ENCODE measurements around the gene TMEM89.

The TMEM89 gene, protein sequence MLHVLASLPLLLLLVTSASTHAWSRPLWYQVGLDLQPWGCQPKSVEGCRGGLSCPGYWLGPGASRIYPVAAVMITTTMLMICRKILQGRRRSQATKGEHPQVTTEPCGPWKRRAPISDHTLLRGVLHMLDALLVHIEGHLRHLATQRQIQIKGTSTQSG

DNA sequence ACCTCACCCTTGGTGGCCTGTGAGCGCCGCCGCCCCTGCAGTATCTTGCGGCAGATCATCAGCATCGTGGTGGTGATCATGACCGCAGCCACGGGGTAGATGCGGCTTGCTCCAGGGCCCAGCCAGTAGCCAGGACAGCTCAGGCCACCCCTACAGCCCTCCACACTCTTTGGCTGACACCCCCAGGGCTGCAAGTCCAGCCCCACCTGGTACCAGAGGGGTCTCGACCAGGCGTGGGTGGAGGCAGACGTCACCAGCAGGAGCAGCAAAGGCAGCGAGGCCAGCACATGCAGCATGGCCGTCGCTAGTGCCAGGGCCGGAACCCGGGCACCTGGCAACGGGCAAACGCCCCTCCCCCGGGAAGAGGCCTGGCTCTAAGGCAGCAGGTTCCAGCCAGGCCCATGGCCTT, at the start of gene TMEM89:
Gene TMEM89, minus strand, starts transcription at position 309 of the 409 bp plus-strand sequence. Its CDS starts 13 bp downstream, at position 296.
- no peak for DNase-seq

DNA sequence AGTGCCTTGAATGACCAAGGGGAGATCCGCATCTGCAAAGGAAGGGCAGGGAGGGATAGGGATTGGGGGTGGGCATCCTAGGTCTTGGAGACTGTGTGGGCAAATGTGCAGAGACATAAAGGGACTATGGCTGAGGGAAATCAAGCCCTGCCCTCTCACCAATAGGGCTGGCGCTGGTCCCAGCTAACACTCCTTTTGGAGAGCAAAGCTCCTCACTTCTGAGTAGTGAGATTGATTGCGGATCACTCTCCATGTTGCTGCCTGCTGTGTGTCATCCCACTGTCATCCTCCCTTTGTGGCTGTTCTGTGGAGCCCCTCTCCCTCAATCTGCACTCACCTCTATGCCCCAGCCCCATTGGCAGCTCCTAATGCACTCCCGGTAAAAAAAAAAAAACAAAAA, 43.4 kb upstream of the TMEM89 start:
- DNase-seq = no peak

DNA sequence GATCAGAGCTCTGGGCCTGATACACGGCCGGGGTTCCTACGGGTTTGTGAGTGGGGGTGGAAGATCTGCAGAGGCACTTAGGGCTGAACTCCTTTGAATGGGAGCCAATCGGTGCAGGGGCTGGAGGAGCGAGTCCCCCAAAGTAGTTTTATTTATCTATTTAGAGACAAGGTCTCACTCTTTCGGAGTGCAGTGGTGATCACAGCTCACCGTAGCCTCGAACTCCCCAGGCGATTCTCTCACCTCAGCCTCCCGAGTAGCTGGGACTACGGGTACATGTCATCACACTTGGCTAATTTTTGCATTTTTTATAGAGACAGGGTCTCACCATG, 42.7 kb upstream of the TMEM89 start:
- no peak for DNase-seq

DNA sequence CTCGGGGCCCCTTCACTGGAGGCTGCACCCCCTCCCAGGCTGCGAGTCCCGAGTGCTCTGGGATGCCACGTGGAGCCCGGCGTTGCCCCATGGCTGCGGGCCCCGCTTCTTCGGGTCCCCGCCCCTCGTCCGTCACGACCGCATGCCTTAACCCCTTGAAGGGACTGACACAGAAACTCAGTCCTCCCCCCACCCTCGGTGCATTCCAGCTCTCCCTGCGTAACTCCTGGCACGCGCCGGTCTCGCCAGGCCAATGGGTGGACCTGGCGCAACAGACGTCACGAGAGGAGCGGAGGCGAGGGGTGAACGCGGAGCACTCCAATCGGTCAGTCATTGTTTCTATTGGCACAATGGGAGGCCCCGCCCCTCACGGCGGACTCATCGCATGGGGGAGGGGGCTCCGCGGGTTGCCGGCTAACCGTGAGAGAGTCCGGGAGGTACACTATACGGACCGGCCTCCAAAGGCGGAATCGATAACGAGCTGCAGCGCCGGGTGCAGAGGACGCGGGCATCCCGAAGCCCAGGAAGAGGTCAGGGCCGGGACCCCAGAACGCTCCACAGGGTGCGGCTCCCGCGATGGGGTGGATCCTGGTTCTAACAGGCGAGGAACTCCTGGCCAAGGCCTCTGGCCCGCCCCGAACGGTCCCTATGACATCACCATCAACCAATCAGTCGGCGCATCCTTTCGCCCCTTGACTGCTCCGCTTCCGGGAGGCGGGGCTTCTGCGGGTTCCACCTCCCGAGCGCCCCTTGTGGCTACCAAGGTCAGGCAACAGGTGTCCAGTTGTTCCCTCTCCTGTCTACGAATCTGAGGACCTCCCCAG, 42.1 kb upstream of the TMEM89 start:
- peak; percentile 92 for DNase-seq

DNA sequence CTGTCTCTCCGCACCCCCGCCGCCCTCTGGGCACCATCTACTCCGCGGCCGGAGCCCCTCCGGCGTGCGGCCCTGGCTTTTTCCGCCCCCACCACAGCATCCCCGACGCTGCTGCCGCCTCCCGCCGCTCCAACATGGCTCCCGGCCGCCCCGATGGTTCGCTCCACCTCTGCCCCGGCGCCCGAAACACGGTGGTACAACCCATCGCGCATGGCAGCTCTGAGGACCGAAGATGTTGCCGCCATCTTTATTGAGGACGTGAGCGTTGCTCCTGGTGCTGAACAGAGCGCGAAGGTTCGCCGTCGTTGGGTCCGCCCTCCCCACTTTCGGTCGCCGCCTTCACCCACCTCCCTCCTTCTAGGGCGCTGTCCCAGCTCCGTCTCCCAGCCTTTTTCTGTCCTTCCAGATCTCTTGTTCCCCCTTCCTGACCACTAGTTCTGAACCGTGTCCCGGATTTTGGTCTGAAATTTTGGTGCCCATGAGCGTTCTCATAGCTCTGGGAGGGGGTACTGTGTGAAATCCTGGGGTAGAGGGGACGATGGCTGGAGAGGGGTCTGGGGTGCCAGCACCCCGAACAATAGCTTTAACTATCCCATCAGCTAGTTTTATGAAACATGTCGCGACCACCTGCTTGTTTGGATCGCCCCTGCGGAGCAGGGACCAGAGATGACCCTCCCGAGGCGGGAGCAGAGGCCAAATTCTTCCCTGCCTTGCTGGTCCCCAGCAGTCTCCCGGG, 41.4 kb upstream of the TMEM89 start, which contains the start of gene CELSR3:
Gene CELSR3, minus strand, starts transcription at position 134 of the 736 bp plus-strand sequence. CDS start 252 bp downstream, outside the sequence.
- peak; percentile 77 for DNase-seq

DNA sequence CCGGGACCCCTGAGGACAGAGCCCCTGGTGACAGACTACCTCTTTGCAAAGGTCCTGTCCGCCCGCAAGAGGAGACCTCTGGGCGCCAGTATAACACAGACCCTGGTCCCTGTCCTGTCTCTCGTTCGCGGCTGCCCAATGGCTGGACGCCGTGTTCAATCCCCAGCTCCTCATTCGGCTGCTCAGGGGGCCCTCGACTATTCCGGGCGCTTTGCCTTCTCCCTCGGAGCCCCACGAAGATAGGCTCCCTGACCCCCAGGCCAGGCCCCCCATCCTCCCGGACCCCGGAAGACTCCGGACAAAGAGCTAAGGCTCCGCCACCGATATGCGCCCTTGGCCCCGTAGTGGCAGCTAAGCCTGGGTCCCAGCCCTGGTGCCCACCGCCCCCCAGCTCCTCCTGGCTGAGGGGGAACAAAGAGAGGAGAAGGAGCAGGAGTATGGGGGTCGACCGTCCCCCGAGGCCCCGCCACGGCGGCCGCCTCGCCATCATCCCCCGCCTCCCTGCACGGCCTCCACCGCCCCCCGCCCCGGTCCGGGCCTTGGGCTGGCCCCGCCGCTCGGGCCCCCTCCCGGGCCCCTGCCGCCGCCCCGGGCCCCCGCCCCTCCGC, 40.7 kb upstream of the TMEM89 start:
- no peak for DNase-seq

DNA sequence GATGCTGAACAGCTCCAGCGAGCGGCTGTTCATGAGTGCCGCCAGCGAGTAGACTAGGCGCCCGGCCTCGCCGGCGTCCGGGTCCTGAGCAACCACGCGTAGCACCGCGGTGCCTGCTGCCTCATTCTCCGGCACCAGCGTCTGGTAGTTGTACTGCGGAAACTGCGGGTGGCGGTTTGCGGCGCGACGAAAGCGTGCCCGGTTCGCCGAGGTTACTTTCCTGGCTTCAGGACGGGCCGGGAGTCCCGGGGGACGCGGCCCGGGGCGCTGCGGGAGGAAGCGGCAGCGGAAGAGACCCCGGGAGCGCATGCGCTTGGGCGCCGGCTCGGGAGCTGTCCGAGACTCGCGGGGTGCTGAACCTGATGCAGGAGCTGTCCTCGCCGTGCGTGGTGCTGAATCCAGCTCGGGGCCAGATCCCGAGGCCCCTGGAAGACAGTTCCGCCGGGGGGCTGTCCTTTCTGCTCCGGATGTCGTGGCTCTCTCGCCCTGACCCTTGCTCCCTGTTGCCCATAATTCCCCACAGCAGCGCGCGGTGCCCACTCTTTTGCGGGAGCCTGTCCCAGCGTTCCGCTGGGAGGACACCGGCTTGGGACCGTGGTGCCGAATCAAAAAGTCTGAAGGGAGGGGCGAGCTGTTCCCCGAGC, 40.1 kb upstream of the TMEM89 start:
- DNase-seq = no peak

DNA sequence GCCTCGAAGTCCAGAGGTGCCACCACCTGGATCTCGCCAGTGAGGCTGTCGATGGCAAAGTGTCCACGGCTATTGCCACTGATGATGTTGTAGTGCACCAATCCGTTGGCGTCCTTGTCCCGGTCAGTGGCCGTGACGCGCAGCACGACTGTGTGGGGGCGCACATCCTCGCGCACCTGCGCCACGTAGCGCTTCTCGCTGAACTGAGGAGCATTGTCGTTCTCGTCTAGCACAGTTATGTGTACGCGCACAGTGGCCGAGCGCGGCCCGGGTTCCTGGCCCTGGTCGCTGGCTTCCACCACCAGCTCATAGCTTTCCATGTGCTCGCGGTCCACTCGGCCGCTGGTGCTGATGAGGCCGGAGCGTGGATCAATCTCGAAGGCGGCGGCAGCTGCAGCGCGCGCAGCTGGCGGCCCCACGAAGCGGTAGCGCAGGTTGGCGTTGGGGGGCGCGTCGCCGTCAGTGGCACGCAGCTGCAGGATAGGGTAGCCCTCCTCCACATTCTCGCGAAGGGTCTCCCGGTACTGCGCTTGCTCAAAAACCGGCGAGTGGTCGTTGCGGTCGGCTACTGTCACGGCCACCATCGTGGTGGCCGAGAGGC, 39.3 kb upstream of the TMEM89 start:
- DNase-seq = no peak

DNA sequence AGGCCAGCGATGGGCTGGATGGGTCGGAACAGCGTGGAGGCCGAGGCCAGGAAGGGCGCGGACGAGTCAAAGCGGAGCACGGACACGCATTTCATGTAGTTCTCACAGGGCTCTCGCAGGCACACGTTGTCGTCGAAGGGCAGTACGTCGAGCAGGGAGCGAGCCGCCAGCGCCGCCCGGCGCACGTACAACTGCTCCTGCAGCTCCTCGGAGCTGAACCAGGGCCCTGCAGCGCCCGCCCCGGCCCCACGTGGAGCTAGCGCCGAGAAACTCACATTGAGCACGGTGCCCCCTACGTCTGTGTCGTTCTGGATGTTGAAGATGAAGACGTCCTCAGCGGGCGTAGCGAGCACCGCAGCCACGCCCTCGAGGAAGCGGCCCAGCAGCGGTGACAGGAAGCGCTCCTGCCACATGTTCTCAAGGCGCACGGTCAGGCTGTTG, 35.3 kb upstream of the TMEM89 start:
- DNase-seq = no peak

DNA sequence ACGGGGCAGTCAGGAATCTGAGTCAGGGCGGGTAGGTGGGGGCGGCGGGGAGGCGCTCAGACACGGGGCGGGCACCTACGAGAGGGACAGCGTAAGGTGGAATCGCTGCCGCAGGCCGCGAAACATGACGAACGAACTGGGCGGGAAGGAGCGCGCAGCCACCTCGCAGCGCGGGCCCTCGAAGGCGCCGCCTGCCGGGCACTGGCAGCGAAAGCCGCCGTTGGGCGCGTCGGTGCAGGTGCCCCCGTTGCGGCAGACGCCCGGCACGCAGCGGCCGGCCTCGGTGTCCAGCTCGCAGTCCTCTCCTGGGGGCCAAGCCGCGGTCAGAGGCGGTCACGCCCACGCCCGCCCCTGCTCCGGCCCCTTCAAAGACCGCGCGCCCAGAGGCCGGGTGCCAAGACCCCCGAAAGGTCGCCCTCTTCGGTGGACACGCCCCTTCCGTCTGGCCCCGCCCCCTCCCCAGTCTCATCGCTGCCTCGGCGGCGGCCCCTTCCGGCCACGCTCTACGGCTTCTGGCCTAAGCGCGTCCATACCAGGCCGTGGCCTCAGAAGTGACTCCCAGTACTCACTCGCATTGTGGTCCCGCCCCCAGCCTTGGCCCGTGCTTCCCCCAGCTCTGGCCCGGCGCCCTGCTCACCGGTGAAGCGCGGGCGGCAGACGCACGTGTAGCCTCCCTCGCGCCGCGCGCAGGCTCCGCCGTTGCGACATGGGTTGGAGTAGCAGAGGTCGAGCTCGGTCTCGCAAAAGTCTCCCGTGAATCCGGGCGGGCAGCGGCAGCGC, 34.7 kb upstream of the TMEM89 start:
- no peak for DNase-seq

DNA sequence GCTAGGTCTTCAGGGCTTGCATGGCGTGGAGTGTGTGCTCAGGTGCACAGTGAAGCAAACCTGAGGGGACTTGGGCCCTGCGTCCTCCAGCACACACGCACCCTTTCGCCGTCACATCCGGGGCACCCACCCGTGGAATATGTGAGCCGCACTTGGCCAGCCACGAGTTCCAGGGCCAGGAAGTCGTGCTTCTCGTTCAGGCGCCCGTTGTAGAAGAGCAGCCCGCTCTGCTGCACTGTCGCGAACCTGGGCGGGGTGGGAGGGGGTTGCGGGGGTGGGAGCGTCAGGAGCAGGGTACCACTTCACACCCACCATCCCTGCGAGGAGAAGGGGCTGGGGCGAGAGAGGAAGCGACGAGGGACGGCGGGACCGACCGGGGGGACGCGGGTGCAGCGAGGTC, 34.0 kb upstream of the TMEM89 start:
- no peak for DNase-seq

DNA sequence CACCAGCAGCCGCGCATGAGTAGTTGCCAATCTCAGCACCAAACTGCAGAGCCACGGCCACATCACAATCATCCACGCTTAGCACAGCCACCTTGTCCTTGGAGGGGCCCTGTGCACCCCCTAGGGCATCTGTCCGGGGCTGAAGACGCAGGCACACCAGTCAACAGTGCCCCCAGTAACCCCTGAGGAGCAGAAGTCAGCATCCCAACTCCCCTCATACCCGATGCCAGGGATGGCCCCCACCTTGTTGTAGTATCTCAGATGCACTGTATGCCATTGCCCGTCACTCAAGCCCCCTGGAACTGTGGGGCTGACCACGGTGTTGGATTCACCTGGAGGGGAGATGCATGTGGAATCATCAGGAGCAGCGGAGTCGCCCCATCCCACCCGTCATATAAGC, 33.5 kb upstream of the TMEM89 start:
- DNase-seq = no peak

DNA sequence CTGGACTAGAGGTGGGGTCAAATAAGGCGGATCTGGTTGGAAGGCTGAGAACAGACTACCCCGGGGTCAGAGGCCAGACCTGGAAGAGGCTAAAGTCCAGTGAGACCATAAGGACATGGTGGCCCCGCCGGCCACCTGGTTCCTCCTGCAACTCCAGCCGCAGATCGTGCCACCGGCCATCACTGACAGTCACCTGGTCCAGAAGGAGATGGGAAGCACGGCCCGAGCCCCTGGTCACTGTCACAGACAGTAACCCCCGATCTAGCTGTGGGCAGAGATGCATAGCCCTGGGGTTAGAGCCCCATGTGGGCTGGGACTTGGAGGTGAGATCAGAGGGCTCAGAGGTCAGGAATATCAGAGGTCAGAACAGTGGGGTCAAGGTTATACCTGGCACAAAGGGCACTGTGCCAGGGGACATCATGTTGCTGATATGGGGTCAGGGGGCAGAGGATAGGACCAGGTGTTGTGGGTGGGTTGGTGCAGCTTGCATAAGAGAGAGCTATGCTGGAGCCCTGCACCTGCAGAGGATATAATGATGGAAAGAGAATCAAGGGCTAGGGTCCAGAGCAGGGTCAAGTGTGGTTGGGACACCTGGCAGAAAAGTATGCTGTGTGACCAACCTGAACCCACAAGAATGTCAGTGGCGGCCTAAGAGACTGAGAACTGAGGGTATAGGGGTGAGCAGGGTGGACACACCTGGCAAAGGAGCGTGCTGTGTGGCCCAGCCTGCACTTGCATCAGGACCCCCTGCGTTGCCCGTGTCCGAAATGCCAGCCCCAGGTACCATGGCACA, 31.6 kb upstream of the TMEM89 start:
- DNase-seq = no peak

DNA sequence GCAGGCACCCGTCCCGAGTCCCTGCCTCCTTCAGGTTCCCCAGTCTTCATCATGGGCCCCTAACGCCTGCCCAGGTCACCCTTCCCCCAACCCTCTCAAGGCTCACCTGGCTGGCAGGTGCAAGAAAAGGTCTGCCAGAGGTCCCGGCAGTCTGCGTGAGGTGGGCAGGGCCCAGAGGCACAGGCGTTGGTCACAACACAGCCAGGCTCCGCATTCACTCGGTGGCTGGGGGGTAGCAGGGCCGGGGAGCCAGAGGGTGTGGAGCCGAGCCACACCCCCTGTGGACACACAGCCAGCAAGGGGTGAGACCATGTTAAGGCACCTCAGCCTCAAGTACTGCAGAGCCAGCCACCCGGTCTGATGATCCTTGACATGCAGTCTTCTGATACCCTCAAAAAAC, 30.2 kb upstream of the TMEM89 start:
- DNase-seq = no peak

DNA sequence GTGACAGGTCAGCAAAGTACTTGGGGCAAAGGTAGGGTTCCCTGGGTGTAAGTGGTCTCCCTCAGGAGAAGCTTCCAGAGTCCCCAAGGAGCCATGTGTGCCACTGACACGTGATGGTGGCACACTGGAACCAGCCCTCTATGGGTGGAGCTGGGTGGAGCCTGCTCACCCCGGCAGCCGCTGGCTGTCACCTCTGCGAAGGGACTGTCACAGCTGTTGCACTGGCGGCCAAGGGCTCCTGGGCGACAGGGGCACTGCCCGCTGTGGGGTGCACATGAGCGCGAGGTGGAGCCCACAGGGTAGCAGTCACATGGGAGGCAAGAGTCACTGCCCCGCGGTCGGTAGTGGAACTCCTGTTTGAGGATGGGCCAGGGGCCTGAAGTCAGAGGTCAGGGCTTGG, 29.2 kb upstream of the TMEM89 start:
- DNase-seq = no peak

DNA sequence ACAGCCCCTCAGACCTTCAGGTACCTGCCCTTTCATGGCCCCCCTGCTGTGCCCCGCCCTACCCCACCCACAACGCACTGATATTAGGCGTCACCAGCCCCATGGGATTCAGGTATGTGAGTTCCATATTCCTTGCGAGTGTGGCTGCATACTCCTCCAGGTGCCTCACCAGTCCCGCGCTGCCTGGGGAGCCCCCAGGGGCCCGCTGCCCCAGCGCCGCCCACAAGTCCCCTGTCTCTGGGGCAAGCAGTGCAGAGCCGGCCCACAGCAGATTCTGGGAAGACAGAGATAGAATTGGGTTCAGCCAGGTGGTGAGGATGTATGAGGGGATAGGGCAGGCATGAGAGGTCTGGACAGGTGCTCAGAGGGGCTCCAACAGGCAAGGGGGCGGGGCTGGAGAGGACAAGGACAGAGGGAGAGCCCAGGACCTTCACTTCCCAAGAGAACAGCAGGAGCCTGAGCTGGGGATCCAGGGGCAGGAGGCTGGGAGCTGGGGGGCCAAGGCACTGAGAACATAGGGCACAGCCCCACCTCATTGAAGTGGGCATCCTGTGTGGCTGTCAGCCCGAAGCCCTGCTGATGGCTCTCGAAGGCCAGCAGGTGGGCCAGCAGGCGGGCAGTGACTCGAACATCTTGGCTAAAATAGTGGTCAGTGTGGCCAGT, 26.8 kb upstream of the TMEM89 start:
- DNase-seq = no peak

DNA sequence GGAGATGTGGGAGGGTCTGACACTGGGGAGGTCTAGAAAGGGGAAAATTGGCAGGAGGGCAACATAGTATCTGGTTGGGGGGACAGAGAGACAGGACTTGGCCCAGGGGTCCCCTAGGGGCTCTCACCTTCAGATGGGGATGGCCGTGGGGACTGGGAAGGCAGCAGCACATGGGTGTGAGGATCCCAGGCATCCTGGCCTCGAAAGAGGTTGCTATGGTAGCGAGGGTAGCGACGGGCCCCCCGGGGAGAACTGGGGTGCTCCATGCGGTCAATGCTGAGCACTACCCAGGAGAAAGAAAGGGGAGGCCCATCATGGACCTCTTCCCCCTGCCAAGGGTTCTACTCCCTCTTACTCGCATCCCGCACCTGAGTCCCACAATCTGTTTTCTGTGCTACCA, 26.1 kb upstream of the TMEM89 start:
- DNase-seq = no peak

DNA sequence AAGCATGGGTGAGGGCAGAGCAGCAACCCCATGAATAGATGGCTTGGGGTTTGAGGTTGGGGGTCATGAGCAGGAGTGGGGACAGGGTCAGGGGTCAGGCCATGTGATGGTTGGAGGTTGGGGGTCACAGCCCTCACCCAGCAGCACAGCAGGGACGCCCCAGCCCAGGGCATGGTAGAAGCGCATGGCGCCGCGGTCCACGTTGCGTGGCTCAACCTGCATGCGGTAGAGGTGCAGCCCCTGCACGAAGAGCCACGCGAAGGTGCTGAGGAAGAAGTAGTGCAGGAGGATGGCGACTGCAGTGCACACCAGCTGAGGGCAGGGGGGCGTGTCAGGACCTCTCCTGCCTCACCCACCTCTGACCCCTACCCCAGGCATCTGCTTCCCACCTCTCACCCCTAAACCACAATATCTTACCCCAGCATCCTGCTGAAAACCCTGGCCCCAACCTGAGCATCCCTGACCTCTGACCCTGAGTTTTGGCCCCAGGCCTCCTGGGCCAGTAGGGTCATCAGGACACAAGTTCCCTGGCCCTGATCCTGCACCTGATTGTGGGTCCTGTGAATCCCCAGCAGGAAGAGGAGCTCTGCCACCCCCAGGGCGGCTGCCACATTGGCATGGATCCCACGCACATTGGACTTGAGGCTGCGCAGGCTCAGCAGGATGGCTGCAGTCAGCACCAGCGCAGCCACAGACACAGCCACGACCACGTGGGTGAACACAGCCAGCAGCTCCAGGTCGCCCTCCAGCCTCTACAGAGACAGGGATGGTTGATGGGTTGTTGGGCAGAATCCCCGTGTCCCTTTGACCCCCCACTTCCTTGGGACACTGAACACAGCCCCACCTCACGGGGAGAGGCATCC, 23.6 kb upstream of the TMEM89 start:
- DNase-seq = no peak

DNA sequence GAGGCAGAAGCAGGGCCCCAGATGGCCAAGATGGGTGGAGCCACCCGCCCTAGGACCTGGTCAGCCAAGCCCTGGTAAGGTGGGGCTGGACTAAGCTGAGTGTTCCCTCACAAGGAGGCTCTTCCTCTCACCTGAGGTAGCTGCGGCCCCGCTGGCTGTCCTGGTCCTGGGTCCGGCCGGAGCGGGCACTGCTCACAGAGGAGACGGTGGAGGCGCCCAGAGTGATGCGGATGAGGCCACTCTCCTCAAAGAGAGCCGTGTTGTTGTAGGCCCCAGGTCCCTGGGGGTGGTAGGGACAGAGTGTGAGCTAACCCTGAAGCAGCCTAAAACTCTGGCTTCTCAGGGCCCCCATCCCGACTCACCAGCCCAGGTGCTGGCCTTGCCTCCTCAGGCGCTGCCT, 21.0 kb upstream of the TMEM89 start:
- DNase-seq = no peak

Data from COR-L47 (cell line).